Tibial nerve (tissue), 4 donors: ENCODE measurements around the gene DKK3. TPM values are rescaled to one million over a fixed set of nuclear protein-coding genes. Genes with fewer than 3 reads are reported as not detected.

ENCODE experiments used
- DNase-seq, 2 donors: peaks; one replicate each; pipeline ENCODE4 v3.0.0-alpha.2; 2019; ENCODE audit warnings: low spot score in 2 of 2
- H3K27ac ChIP-seq, 4 donors: fragments of 200-600 bp; sonication (generic) in 3 of 4; one replicate each; pipeline ENCODE4 v1.5.1; 2017 to 2019; ENCODE audit warnings: mild to moderate bottlenecking in 1 of 4
- H3K27me3 ChIP-seq, 2 donors: fragments of 200-600 bp; sonication (generic) in 1 of 2; one replicate each; pipeline versions ENCODE4 v1.5.1 to v1.6.0; 2017 to 2019
- H3K36me3 ChIP-seq, 3 donors: fragments of 200-600 bp; sonication (generic); one replicate each; pipeline ENCODE4 v1.5.1; 2018 to 2019
- H3K4me1 ChIP-seq, 4 donors: fragments of 200-600 bp; sonication (generic) in 3 of 4; one replicate each; pipeline ENCODE4 v1.5.1; 2017 to 2019
- H3K4me3 ChIP-seq, 4 donors: fragments of 200-600 bp; sonication (generic) in 3 of 4; one replicate each; pipeline ENCODE4 v1.5.1; 2017 to 2019; ENCODE audit warnings: mild to moderate bottlenecking in 1 of 4, moderate library complexity in 1 of 4
- H3K9me3 ChIP-seq, 4 donors: fragments of 200-600 bp; sonication (generic) in 3 of 4; one replicate each; pipeline ENCODE4 v1.5.1; 2017 to 2019
- EP300 ChIP-seq, 2 donors: sonication (generic); formaldehyde crosslinking; IDR thresholded peaks; one replicate each; pipeline ENCODE4 v1.6.1; 2017; ENCODE audit warnings: antibody characterized with exemption in 2 of 2, mild to moderate bottlenecking in 1 of 2
- POLR2A ChIP-seq, 2 donors: fragments of 450-650 bp; IDR thresholded peaks; one replicate each; pipeline ENCODE4 v1.6.1; 2017; ENCODE audit warnings: antibody characterized with exemption in 2 of 2, mild to moderate bottlenecking in 2 of 2, moderate library complexity in 2 of 2
- WGBS, 2 donors: methylation state at CpG; one replicate each; pipeline ENCODE4 v1.1.5; 2018; 5-methylcytosine and 5-hydroxymethylcytosine counted together
- total RNA-seq, 4 donors: library from RNA; depleted of rRNA; stranded (reverse); fragments of >200 nt; gene quantifications; one replicate each; pipeline ENCODE4 v1.1.0, GENCODE V29; 2016
- TF ChIP-seq, protein P1 (sequence below), 5 experiments: fragments of 200-600 bp in 3 of 5; fragments of 450-650 bp in 2 of 5; sonication (generic) in 3 of 5; IDR thresholded peaks; one replicate each; pipeline ENCODE4 v1.5.1; 2016 to 2019; ENCODE audit warnings: antibody characterized with exemption in 5 of 5, mild to moderate bottlenecking in 3 of 5, moderate library complexity in 2 of 5

Gene DKK3
- total RNA-seq, 4 donors from 2014 or later = 192 to 446 (median 254) TPM

DNA sequence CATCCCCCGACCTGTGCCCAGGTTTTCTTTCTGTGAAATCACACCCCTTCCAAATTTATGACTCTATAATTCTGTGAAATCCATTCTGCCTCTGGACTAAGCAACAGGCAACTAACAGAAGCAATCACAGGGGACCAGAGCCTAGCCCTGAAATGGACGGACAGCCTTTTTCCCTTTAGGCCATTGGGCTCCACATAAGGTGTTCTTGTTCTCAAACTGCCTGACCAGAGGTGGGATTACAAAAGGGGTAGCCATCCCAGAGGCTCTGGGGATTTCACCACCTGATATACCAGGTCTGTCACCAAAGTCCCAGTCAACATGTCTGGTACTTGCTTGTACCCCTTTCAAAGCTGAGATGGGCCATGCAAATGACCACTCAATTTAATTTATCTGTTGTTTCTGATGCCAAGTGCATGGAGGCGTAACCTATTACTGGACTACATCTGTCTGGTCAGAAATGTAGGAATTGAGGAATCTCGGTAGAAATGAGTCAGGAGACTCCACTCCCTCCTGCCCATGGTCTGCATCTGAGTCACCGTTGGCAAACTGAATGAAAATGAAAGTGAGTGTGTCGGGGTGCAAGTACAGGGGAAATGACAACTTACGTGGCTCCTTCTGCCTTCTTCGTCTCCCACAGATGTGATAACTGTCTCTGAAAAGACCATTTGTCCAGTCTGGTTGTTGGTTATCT is 10.2 kb downstream of the DKK3 start:
- no peaks in the 10 kb centered on the region for H3K9me3 ChIP-seq
- no peaks in the 10 kb centered on the region for H3K27me3 ChIP-seq
- H3K4me1 ChIP-seq = peaks cover 0 to 15% (median 6%) of the 10 kb centered on the region in 4 donors
- DNase-seq = no peak
- no peak overlapping the region for H3K4me3 ChIP-seq
- 55 to 68% methylated on average over 8 of the region's 8 CpGs for WGBS, 2 donors
- H3K27ac ChIP-seq = peak overlapping the region in 2 of 4 donors; percentile 20 to 37
- TF ChIP-seq, protein P1, sequence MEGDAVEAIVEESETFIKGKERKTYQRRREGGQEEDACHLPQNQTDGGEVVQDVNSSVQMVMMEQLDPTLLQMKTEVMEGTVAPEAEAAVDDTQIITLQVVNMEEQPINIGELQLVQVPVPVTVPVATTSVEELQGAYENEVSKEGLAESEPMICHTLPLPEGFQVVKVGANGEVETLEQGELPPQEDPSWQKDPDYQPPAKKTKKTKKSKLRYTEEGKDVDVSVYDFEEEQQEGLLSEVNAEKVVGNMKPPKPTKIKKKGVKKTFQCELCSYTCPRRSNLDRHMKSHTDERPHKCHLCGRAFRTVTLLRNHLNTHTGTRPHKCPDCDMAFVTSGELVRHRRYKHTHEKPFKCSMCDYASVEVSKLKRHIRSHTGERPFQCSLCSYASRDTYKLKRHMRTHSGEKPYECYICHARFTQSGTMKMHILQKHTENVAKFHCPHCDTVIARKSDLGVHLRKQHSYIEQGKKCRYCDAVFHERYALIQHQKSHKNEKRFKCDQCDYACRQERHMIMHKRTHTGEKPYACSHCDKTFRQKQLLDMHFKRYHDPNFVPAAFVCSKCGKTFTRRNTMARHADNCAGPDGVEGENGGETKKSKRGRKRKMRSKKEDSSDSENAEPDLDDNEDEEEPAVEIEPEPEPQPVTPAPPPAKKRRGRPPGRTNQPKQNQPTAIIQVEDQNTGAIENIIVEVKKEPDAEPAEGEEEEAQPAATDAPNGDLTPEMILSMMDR (IDR thresholded peaks at IDR 0.05) = no peak
- TF ChIP-seq EP300 (IDR thresholded peaks at IDR 0.05) = no peak
- no peak for TF ChIP-seq POLR2A (IDR thresholded peaks at IDR 0.05)
- H3K36me3 ChIP-seq = peaks cover 0 to 75% (median 0%) of the 10 kb centered on the region in 3 donors

DNA sequence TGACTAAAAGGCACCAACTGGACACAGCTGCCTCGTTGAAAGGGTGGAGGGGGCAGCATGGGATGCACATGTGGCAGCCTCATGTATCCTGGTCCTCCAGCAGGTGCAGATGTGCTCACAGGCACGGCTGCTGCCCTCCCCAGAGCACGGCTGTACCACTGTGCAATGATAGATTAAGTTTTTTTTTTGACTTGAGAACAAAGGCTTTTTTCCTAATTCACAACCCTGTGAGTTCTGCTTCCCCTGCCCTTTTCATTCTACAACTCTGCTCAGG is 11.4 kb downstream of the DKK3 start:
- DNase-seq = no peak
- H3K36me3 ChIP-seq = peaks cover 0 to 68% (median 0%) of the 10 kb centered on the region in 3 donors
- TF ChIP-seq EP300 (IDR thresholded peaks at IDR 0.05) (no peak), POLR2A (IDR thresholded peaks at IDR 0.05) (no peak)
- TF ChIP-seq, protein P1 (IDR thresholded peaks at IDR 0.05) = no peak
- H3K4me3 ChIP-seq = no peak overlapping the region
- H3K27me3 ChIP-seq = no peaks in the 10 kb centered on the region
- peaks cover 0 to 25% (median 6%) of the 10 kb centered on the region in 4 donors for H3K4me1 ChIP-seq
- 44 to 61% methylated on average over 3 of the region's 3 CpGs for WGBS, 2 donors
- H3K27ac ChIP-seq = no peak overlapping the region
- H3K9me3 ChIP-seq = no peaks in the 10 kb centered on the region

DNA sequence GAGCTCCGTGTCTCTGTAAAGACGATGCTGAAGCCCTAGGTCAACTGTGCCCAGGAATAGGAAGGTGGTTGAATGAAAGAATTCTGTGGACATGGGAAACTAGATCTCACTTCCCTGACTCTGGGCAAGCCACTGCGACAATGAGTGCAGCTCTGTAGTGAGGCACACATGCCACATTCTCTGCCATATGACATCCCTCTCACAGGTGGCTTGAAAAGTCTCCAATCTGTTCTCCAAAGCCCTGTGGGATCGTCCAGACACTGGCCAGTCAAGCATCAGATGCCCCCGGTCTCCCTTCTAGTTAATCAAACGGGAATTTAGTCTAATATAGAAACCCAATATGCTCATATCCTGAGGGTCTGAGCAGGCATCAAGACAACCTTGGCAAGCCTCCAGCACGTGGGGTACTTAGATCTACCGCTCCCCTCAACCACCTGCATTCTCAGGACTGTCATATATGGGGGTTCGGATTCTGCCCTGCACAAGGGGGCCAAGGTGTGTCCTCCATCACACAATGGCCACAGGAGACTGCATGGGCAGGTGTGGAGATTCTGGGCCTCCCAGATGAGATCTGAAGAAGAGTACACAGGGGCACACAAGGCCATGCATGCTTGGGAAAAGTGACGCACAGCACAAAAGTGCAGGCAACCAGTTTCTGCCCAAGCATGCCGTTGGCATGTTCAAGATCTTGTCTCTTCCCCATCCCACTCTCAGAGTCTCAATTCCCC is 11.9 kb downstream of the DKK3 start:
- Histone ChIP-seq H3K4me3 (no peak overlapping the region), H3K27me3 (no peaks in the 10 kb centered on the region), H3K27ac (no peak overlapping the region), H3K9me3 (no peaks in the 10 kb centered on the region), H3K4me1 (peaks cover 0 to 25% (median 6%) of the 10 kb centered on the region in 4 donors), H3K36me3 (peaks cover 0 to 64% (median 0%) of the 10 kb centered on the region in 3 donors)
- no peak for DNase-seq
- TF ChIP-seq POLR2A (IDR thresholded peaks at IDR 0.05) = no peak
- TF ChIP-seq, protein P1 (IDR thresholded peaks at IDR 0.05) = no peak
- 80 to 82% methylated on average over 11 of the region's 11 CpGs for WGBS, 2 donors

DNA sequence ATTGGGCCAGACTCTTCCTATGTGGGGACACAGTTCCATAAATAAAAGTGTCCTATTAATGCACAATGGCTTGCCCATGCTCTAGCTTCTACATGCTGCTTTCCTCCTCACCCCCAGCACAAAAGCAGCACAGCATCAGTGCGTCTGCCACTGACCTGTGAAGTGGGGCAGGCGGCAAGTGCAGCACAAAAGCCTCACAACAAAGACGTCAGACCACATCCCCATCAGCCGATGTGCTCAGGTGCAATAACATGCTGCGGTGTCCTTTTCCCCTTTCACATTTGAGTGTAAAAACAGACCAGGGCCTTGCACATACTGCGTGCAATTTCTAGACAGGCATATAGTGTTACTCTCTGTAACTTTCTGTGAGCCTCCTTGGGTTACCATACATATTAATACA is 12.8 kb downstream of the DKK3 start:
- TF ChIP-seq POLR2A (IDR thresholded peaks at IDR 0.05) = no peak
- TF ChIP-seq, protein P1 (IDR thresholded peaks at IDR 0.05) = no peak
- no peak for TF ChIP-seq EP300 (IDR thresholded peaks at IDR 0.05)
- DNase-seq = no peak
- Histone ChIP-seq H3K9me3 (no peaks in the 10 kb centered on the region), H3K36me3 (peaks cover 0 to 64% (median 0%) of the 10 kb centered on the region in 3 donors), H3K27me3 (no peaks in the 10 kb centered on the region), H3K4me3 (no peak overlapping the region), H3K27ac (no peak overlapping the region), H3K4me1 (peaks cover 0 to 27% (median 6%) of the 10 kb centered on the region in 4 donors)
- WGBS, 2 donors = 78 to 82% methylated on average over 6 of the region's 6 CpGs

DNA sequence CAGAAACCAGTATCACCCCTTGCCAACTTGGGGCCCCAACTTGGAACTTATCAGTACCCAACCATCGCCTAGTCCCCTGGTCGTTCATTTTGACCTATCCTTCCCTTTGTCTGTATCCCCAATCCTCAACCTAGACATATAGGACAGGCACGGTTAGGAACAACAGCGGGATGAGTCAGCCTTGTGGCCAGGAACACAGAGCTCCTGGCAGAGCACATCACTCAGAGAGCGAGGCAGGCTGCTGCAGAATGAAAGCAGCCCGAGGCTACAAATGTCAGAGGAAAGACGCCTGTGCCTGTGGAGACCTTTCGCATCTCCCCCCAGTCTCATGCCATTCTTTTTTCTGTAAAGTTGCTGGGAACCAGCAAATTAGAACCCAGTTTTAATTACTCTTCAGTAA is 14.6 kb downstream of the DKK3 start:
- TF ChIP-seq, protein P1 (IDR thresholded peaks at IDR 0.05) = no peak
- TF ChIP-seq POLR2A (IDR thresholded peaks at IDR 0.05) (no peak), EP300 (IDR thresholded peaks at IDR 0.05) (no peak)

More for the DNA sequence above, 14.6 kb downstream of the DKK3 start:
- H3K4me1 ChIP-seq = peaks cover 0 to 43% (median 9%) of the 10 kb centered on the region in 4 donors
- 52 to 59% methylated on average over 8 of the region's 8 CpGs for WGBS, 2 donors
- DNase-seq = no peak
- no peaks in the 10 kb centered on the region for H3K27me3 ChIP-seq
- H3K36me3 ChIP-seq = peaks cover 0 to 69% (median 0%) of the 10 kb centered on the region in 3 donors
- H3K4me3 ChIP-seq = no peak overlapping the region
- H3K27ac ChIP-seq = peak overlapping the region in 3 of 4 donors; percentile 10 to 70 (median 21)
- H3K9me3 ChIP-seq = no peaks in the 10 kb centered on the region
